GM12891 (cell line): Measurements from ENCODE around the gene ZCCHC8.
A peak's percentile ranks its signal among the peaks of the same experiment; 100 is the strongest.
"Not testable (repeated sequence)": the region's sequence is repeated elsewhere in the genome, so short reads cannot be mapped to it uniquely, and the experiment has no call there.

ENCODE experiments used
- DNase-seq: peaks from one replicate; pipeline ENCODE4 v3.0.0; 2011; ENCODE audit warnings: low spot score; ENCODE audit not compliant: insufficient read length
- FAIRE-seq: peaks from 2 replicates; lab custom pipeline; 2011; peaks lifted over from hg19 to GRCh38; lab: Jason Lieb, UNC
- PAX5 ChIP-seq: IDR thresholded peaks from 2 replicates; pipeline ENCODE4 v1.6.1; 2011; ENCODE audit warnings: low read length, moderate library complexity, mild to moderate bottlenecking; ENCODE audit not compliant: insufficient read depth, severe bottlenecking
- POLR2A ChIP-seq: IDR thresholded peaks from 2 replicates; pipeline ENCODE4 v1.6.1; 2011; ENCODE audit warnings: low read depth, low read length, control low read depth
- POLR2AphosphoS5 ChIP-seq: IDR thresholded peaks from 2 replicates; pipeline ENCODE4 v1.6.1; 2011; ENCODE audit warnings: low read depth, low read length, control low read depth
- POU2F2 ChIP-seq: IDR thresholded peaks from 2 replicates; pipeline ENCODE4 v1.6.1; 2011; ENCODE audit warnings: low read depth, mild to moderate bottlenecking, control low read depth, low read length, moderate library complexity
- SPI1 ChIP-seq: IDR thresholded peaks from 2 replicates; pipeline ENCODE4 v1.6.1; 2011; ENCODE audit warnings: low read depth, low read length, control low read depth
- TAF1 ChIP-seq: IDR thresholded peaks from 2 replicates; pipeline ENCODE4 v1.6.1; 2011; ENCODE audit warnings: low read depth, low read length, control low read depth

ZCCHC8 gene

DNA sequence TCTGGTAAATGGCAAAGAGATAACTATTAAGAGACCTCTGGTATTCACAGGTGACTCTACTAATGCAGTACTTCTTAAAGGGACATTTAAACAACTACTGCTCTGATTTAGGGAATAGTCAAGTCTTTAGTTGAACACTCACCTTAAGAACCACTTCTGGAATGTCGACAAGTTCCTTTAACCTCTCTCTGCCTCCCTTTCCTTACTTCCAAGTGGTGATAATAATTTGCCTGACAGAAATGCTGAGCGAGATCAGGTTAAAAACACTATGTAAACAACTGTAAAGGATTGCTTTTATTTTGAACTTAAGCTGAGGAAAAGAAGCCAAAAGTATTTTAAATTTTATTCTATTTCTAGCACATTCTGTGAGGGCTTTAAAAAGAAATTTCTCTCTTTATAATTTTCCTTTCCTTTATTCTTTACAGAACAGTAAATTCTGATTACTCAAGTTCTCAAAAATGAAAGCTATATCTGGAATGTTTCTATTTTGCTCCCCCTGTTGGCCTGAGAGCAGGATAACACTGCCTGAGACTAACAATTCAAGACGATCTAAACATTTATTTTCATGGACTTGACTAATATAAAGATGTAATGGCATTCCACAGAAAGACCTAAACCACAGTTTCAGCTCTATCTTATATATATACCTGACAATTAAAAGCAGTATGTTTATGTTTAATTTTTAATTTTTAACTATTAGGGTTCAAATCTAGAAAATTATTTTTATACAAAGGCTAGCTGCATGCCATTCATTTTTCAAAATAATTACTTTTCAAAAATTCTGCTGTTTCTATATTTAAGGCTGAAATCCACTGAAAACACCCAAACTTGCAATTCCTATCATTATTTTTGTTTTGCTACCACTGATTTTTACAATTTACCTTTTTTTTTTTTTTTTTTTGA is 29.2 kb downstream of the ZCCHC8 start:
- DNase-seq (peak; percentile 25), FAIRE-seq (no peak)
- TF ChIP-seq POLR2A (no peak), POLR2AphosphoS5 (no peak), SPI1 (no peak), TAF1 (no peak)

DNA sequence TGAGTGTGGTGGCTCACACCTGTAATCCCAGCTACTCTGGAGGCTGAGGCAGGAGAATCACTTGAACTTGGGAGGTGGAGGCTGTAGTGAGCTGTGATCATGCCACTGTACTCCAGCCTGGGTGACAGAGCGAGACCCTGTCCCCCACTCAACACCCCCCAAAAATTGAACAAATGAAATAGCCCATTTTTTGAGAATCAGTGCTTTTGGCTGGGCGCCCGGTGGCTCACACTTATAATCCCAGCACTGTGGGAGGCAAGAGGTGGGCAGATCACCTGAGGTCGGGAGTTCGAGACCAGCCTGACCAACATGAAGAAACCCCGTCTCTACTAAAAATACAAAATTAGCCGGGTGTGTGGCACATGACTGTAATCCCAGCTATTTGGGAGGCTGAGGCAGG is 30.2 kb downstream of the ZCCHC8 start:
- not testable (repeated sequence) for FAIRE-seq, DNase-seq

DNA sequence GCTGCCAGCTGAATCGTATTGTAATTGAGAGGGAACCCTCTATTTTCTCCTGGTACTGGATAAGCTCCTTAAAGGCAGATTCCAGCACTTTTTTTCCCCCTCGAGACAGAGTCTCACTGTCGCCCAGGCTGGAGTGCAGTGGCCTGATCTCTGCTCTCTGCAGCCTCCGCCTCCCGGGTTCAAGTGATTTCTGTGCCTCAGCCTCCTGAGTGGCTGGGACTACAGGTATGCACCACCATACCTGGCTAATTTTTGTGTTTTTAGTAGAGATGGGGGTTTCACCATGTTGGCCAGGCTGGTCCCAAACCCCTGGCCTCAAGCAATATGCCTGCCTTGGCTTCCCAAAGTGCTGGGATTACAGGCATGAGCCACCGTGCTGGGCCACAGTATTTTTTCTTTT is 30.9 kb downstream of the ZCCHC8 start:
- not testable (repeated sequence) for FAIRE-seq, DNase-seq

DNA sequence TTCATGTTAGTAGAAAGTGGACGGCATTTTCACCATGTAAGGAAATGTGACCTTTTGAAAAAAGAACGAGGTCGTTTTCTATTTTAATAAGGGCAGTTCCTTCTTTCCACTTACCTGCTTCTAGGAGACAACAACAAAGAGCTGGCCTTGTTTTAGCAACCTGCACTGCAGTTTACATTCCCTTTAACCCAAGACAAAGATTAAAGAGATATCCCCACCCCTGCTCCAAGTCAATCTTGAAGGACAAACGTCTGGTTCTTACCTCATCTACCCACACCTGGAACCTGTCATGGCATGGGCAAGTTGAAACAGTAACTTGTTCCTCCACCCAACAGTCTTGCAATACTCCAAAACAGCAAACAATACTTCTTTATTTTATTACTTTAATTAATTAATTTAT is 32.7 kb downstream of the ZCCHC8 start:
- DNase-seq = no peak
- FAIRE-seq = no peak
- TF ChIP-seq SPI1 (no peak), PAX5 (no peak), POU2F2 (no peak), POLR2AphosphoS5 (no peak), POLR2A (no peak), TAF1 (no peak)

DNA sequence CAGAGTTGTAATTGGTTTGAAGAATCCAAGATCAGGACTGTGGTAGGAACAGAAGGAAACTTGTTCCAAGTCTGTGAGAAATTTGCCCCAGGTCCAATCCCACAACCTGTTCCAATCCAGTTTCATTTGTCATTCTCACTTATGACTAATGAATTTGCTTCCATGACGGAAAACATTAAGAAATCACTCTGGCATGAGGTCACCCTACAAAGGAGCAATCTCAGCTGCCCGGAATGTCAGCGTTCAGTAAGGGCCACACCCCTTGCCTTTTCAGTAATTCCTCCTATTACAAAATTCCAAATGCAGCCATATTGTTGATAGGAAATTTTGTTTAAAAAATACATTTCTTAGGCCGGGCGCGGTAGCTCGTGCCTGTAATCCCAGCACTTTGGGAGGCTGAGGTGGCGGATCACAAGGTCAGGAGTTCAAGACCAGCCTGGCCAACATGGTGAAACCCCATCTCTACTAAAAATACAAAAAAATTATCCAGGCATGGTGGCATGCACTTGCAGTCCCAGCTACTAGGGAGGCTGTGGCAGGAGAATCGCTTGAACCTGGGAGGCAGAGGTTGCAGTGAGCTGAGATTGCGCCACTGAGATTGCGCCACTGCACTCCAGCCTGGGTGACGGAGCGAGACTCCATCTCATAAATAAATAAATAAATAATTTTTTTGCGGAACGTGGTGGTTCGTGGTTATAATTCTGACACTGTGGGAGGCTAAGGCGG is 36.3 kb downstream of the ZCCHC8 start:
- not testable (repeated sequence) for FAIRE-seq, DNase-seq

DNA sequence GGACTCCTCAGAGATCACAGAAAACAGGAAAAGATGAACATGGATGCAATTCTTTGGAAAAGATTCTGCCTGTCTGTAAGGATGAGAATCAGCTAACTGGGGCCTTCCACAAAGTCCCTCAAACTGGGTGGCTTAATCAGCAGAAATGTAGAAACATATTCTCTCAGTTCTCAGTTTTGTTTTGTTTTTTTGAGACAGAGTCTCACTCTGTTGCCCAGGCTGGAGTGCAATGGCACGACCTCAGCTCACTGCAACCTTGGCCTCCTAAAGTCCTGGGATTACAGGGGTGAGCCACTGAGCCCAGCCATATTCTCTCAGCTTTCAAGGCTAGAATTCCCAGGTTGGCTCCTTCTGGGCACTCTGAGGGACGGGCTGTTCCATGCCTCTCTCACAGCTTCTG is 40.1 kb downstream of the ZCCHC8 start:
- no peak for DNase-seq
- TF ChIP-seq SPI1 = no peak
- no peak for TF ChIP-seq POU2F2
- no peak for TF ChIP-seq POLR2A
- TF ChIP-seq TAF1 = no peak
- TF ChIP-seq POLR2AphosphoS5 = no peak
- TF ChIP-seq PAX5 = no peak

DNA sequence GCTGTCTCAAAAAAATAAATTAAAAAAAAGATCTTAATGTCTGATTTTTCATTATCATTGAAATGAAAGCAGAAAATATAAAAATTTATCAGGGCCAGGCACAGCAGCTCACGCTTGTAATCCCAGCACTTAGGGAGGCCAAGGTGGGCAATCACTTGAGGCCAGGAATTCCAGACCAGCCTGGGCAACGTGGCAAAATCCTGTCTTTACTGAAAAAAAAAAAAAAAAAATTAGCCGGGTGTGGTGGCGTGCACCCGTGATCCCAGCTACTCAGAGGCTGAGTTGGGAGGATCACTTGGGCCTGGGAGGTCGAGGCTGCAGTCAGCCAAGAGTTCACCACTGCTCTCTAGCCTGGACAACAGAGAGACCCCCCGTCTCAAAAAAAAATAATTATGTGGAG is 40.7 kb downstream of the ZCCHC8 start:
- FAIRE-seq = no peak

More for the DNA sequence above, 40.1 kb downstream of the ZCCHC8 start:
- no peak for FAIRE-seq

DNA sequence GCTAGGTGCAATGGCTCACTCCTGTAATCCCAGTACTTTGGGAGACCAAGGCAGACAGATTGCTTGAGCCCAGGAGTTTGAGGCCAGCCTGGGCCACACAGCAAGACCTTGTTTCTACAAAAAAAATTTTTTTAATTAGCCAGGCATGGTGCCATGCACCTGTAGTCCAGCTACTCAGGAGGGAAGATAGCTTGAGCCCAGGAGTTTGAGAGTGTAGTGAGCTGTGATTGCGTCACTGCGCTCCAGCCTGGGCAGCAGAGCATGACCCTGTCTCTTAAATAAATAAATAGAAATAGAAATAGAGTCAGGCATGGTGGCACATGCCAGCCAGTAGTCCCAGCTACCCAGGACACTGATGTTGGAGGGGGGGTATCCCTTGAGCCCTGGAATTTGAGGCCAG is 41.5 kb downstream of the ZCCHC8 start:
- DNase-seq (no peak), FAIRE-seq (no peak)
- TF ChIP-seq SPI1 = no peak
- no peak for TF ChIP-seq POU2F2
- no peak for TF ChIP-seq PAX5
- no peak for TF ChIP-seq TAF1
- TF ChIP-seq POLR2A = no peak
- no peak for TF ChIP-seq POLR2AphosphoS5

More for the DNA sequence above, 40.7 kb downstream of the ZCCHC8 start:
- TF ChIP-seq POLR2A = no peak
- no peak for TF ChIP-seq PAX5
- no peak for TF ChIP-seq POLR2AphosphoS5
- no peak for TF ChIP-seq TAF1
- no peak for TF ChIP-seq SPI1
- TF ChIP-seq POU2F2 = no peak
- no peak for DNase-seq

DNA sequence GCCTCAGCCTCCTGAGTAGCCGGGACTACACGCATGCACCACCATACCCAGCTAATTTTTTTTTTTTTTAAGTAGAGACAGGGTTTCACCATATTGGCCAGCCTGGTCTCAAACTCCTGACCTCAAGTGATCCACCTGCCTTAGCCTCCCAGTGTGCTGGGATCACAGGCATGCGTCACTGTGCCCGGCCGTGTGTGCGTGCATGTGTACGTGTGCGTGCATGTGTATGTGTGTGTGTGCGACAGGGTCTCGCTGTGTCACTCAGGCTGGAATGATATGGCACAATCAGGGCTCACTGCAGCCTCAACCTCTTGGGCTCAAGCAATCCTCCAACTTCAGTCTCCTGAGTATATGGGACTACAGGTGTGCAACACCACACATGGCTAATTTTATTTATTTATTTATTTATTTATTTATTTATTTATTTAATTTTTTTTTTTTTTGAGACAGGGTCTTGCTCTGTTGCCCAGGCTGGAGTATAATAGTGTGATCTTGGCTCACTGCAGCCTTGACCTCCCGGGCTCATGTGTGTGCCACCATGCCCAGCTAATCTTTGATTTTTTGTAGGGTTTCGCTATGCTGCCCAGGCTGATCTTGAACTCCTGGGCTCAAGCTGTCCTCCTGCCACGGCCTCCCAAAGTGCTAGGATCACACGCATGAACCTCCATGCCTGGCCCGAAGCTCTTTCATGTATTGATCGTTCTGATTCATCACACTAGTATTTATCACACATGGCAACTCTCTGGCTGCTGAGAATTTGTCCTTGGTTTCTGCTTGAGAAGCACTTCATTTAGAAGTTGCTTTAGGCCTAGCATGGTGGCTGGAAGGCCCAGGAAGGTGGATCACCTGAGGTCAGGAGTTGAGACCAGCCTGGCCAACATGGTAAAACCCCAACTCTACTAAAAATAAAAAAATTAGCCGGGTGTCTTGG is 42.4 kb downstream of the ZCCHC8 start:
- TF ChIP-seq POU2F2 (no peak), TAF1 (no peak), POLR2A (no peak), SPI1 (no peak), PAX5 (no peak), POLR2AphosphoS5 (no peak)
- DNase-seq = no peak
- FAIRE-seq = peak; percentile 60

DNA sequence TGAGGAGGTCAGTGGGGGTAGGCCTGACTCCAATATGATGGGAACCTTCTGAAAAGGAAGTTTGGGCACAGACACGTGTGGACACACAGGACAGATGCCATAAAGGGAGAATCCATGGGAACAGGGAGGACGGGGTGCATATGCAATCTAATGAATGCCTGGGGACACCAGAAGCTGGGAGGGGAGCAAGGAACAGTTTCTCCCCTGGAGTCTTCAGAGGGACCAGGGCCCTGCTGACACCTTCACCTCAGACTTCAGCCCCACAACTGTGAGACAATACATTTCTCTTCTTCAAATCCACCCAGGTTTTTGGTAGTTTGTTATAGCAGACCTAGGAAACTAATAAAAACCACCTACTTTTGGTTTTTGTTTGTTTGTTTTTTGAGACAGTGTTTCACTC is 43.1 kb downstream of the ZCCHC8 start:
- DNase-seq (no peak), FAIRE-seq (no peak)
- TF ChIP-seq SPI1 (no peak), PAX5 (no peak), POLR2A (no peak), POLR2AphosphoS5 (no peak), TAF1 (no peak), POU2F2 (no peak)
